ENCODE results near the gene ABHD1.
"Not testable (repeated sequence)": the region's sequence is repeated elsewhere in the genome, so short reads cannot be mapped to it uniquely, and the experiment has no call there.

GRCh38 chr2:27075566-27075871, 48.1 kb upstream of the ABHD1 start:
- TF ChIP-seq CTCF (IDR thresholded peaks at IDR 0.05; ENCODE audit: low read depth, low read length, missing input control); REST (IDR thresholded peaks at IDR 0.05); SP1 (IDR thresholded peaks at IDR 0.05); MAX (IDR thresholded peaks at IDR 0.05); EGR1 (IDR thresholded peaks at IDR 0.05; ENCODE audit: low read depth in 2 of 2); ATF3 (IDR thresholded peaks at IDR 0.05); TAF1 (conservative IDR thresholded peaks at IDR 0.05); RAD21 (IDR thresholded peaks at IDR 0.05): not testable (repeated sequence)
- TF ChIP-seq, protein P1, sequence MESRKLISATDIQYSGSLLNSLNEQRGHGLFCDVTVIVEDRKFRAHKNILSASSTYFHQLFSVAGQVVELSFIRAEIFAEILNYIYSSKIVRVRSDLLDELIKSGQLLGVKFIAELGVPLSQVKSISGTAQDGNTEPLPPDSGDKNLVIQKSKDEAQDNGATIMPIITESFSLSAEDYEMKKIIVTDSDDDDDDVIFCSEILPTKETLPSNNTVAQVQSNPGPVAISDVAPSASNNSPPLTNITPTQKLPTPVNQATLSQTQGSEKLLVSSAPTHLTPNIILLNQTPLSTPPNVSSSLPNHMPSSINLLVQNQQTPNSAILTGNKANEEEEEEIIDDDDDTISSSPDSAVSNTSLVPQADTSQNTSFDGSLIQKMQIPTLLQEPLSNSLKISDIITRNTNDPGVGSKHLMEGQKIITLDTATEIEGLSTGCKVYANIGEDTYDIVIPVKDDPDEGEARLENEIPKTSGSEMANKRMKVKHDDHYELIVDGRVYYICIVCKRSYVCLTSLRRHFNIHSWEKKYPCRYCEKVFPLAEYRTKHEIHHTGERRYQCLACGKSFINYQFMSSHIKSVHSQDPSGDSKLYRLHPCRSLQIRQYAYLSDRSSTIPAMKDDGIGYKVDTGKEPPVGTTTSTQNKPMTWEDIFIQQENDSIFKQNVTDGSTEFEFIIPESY (IDR thresholded peaks at IDR 0.05), result not testable (repeated sequence)
